22Rv1 (cell line): Measurements from ENCODE around the gene OSCP1.
"Not testable (repeated sequence)": the region's sequence is repeated elsewhere in the genome, so short reads cannot be mapped to it uniquely, and the experiment has no call there.

Source experiments
- H3K27ac ChIP-seq: fragments of 450-650 bp; 2 replicates; pipeline ENCODE4 v1.5.1; 2017
- ZFX ChIP-seq: fragments of 450-650 bp; IDR thresholded peaks from 2 replicates; pipeline ENCODE4 v1.6.1; 2017; ENCODE audit warnings: antibody characterized with exemption, borderline replicate concordance
- TF ChIP-seq, protein P1 (sequence below): fragments of 450-650 bp; IDR thresholded peaks from 2 replicates; pipeline ENCODE4 v1.5.1; 2017; ENCODE audit warnings: mild to moderate bottlenecking

OSCP1 gene, protein sequence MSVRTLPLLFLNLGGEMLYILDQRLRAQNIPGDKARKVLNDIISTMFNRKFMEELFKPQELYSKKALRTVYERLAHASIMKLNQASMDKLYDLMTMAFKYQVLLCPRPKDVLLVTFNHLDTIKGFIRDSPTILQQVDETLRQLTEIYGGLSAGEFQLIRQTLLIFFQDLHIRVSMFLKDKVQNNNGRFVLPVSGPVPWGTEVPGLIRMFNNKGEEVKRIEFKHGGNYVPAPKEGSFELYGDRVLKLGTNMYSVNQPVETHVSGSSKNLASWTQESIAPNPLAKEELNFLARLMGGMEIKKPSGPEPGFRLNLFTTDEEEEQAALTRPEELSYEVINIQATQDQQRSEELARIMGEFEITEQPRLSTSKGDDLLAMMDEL

DNA sequence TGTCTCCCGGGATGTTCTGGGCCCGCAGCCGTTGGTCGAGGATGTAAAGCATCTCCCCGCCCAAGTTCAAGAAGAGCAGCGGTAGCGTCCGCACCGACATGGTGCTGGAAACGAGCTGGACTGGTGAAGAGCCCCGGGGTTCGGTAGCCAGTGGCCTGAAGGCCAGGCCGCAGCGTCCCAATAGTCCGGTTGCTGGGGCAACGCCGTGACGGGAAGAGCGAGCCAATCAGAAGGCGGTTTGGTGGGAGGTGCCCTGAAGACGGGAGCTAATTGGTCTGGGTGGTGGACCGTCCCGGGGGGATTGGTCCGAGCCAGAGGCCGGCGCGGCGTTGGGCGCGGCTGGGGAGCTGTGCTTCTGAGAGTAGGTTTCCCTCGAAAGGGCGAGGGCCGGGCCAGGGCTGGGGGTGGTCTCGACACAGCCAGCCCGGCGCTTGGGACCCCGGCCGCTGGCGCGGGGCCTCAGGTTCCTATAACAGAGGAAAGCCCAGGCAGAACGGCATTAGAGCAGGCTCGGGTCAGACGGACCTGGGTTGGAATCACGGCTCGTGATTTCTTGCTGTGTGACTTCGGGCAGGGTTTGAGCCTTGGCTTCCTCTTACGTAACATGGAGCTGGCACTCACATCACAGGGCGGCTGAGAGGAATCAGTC, at the start of gene OSCP1:
Gene OSCP1, minus strand, starts transcription at position 182 of the 649 bp plus-strand sequence. Its CDS starts 82 bp downstream, at position 100.
- TF ChIP-seq, protein P1, sequence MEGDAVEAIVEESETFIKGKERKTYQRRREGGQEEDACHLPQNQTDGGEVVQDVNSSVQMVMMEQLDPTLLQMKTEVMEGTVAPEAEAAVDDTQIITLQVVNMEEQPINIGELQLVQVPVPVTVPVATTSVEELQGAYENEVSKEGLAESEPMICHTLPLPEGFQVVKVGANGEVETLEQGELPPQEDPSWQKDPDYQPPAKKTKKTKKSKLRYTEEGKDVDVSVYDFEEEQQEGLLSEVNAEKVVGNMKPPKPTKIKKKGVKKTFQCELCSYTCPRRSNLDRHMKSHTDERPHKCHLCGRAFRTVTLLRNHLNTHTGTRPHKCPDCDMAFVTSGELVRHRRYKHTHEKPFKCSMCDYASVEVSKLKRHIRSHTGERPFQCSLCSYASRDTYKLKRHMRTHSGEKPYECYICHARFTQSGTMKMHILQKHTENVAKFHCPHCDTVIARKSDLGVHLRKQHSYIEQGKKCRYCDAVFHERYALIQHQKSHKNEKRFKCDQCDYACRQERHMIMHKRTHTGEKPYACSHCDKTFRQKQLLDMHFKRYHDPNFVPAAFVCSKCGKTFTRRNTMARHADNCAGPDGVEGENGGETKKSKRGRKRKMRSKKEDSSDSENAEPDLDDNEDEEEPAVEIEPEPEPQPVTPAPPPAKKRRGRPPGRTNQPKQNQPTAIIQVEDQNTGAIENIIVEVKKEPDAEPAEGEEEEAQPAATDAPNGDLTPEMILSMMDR: no peak
- TF ChIP-seq ZFX: no peak
- H3K27ac ChIP-seq: peak within 1 kb of the TSS; percentile 87

DNA sequence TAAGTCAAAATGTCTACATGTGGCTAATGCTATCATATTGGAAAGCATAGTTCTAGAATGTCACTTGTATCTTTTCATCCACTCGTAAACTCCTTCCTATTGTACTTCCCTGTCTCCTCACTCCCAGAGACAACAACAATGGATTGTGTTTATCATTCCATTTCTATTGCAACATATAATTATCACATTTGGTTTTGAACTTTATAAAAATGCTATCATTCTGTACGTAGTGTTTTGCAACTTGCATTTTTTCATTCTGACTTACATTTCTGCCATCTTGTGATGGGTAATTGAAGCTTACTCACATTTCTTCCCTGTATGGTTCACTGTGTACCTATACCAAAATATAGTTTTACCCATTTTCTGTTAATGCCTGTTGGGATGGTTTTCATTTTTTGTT, 47.0 kb upstream of the OSCP1 start:
- no peak overlapping the region for H3K27ac ChIP-seq
- TF ChIP-seq, protein P1: no peak
- no peak for TF ChIP-seq ZFX

DNA sequence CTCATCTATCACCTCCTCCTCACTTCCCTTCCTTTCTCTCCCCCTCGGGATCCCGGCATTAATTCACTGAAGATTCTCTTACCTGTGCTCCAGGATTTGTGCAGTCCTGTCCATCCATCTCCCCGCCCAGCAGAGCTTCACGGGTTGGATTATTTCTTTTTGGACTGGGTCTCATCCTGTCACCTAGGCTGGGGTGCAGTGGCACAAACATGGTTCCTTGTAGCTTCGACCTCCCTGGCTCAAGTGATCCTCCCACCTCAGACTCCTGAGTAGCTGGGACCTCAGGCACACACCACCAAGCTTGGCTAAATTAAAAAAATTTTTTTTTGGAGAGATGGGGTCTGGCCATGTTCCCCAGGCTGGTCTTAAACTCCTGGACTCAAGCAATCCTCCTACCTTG, 44.7 kb upstream of the OSCP1 start:
- no peak overlapping the region for H3K27ac ChIP-seq
- TF ChIP-seq, protein P1: no peak
- TF ChIP-seq ZFX: no peak

DNA sequence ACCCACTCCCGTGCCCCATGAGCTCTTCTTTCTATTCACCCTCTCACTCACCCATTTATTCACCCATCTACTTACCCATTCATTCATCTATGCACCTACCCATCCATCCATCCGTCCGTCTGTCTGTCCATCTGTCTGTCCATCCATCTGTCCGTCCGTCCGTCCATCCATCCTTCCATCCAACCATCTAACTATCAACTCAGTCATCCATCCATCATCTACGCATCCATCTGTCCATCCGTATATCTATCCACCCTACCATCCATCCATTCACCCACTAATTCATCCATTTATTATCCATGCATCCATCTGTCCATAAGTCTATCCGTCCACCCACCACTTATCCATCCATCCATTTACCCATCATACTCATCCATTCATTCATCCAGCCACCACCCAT, 43.3 kb upstream of the OSCP1 start:
- H3K27ac ChIP-seq: no peak overlapping the region
- TF ChIP-seq, protein P1: no peak
- no peak for TF ChIP-seq ZFX

DNA sequence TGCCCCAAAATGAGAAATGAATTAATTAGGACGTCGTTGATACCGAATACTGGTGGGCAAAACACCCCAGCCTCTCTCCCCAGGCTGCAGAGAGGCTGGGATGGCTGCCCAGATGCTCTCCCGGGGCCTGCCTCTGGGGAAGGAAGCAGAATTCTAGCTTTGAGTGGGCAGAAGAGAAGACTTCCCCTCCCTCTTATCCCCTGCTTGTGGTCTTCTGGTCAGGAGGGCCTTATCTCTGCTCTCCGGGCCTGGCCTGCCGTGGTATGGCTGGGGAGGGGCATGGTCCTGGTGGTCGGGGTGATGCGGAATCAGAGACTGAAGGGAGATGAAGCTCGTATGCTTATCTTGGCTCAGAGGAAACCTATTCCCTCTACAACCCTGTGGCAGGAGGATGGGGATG, 42.2 kb upstream of the OSCP1 start:
- H3K27ac ChIP-seq: no peak overlapping the region
- no peak for TF ChIP-seq ZFX
- TF ChIP-seq, protein P1: no peak

DNA sequence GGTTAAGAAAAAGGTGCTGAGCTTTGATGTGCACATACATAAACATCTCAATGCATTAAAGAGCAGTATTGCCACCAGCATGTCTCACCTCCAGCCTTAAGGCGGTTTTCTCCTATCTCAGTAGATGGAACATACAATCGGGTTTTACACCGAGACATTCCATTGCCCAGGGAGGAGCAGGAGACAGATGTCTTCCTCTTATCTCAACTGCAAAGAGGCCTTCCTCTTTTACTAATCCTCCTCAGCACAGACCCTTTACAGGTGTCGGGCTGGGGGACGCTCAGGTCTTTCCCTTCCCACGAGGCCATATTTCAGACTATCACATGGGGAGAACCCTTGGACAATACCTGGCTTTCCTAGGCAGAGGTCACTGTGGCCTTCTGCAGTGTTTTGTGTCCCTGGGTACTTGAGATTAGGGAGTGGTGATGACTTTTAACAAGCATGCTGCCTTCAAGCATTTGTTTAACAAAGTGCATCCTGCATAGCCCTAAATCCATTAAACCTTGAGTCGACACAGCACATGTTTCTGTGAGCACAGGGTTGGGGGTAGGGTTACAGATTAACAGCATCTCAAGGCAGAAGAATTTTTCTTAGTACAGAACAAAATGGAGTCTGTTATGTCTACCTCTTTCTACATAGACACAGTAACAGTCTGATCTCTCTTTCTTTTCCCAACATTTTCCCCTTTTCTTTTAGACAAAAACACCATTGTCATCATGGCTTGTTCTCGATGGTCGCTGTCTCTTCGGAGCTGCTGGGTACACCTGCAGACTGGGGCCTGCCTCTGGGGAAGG, 39.2 kb upstream of the OSCP1 start:
- H3K27ac ChIP-seq: not testable (repeated sequence)

DNA sequence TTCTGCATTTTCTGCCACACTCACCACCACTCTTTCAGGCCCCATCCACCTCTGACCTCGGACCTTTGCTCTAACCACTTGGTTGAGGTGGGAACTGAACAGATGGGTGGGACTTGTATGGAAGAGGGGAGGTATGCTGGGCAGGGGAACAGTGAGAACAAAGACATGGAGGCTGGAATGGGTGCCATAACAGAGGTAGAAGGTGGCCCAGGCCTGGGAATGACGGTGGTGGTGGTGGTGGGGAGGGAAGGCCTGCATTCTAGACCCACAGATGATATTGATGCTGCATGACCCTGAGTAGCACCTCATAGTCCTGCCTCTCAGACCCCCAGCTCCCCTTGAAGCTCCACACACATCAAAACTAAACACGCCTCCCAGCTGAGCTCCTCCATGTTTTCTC, 37.7 kb upstream of the OSCP1 start:
- TF ChIP-seq, protein P1: no peak
- no peak for TF ChIP-seq ZFX
- H3K27ac ChIP-seq: no peak overlapping the region

DNA sequence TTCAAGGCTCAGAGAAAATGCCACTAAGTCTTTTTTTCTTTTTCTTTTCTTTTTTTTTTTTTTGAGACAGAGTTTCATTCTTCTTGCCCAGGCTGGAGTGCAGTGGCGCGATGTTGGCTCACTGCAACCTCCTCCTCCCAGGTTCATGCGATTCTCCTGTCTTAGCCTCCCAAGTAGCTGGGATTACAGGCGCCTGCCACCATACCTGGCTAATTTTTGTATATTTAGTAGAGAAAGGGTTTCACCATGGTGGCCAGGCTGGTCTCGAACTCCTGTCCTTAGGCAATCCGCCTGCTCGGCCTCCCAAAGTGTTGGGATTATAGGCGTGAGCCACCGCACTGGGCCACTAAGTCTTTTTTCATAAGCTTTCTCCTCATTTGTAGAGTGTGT, 37.1 kb upstream of the OSCP1 start:
- not testable (repeated sequence) for H3K27ac ChIP-seq
